Inflammatory macrophage treated with lipopolysaccharide for 4 hours (primary cell): Measurements from ENCODE around the gene EXOSC3.
"Not testable (repeated sequence)": the region's sequence is repeated elsewhere in the genome, so short reads cannot be mapped to it uniquely, and the experiment has no call there.

ENCODE experiments used
- DNase-seq: peaks from one replicate; pipeline ENCODE4 v3.0.0-alpha.2; 2020

EXOSC3 gene

GRCh38 chr9:37775216-37775919 is 9.5 kb downstream of the EXOSC3 start:
- no peak for DNase-seq

DNA sequence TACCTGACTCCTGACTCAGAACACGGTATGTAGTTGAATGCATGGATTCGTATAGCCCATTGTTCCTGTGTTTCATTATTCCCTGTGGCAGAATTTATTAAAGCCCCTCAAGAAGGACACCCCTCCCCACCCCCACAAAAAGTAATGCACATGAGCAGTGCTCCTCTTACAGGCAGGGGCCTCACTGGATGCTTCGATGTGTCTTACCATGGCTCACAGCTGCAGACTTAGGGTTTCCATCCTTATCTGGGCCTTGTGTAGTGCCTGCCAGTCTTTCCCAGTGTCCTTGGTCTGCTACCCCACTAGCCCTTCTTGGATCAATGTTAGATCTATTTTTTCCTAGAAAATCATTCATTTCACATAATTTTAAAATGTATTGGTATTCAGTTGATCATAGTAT is 14.9 kb downstream of the EXOSC3 start:
- DNase-seq = no peak

DNA sequence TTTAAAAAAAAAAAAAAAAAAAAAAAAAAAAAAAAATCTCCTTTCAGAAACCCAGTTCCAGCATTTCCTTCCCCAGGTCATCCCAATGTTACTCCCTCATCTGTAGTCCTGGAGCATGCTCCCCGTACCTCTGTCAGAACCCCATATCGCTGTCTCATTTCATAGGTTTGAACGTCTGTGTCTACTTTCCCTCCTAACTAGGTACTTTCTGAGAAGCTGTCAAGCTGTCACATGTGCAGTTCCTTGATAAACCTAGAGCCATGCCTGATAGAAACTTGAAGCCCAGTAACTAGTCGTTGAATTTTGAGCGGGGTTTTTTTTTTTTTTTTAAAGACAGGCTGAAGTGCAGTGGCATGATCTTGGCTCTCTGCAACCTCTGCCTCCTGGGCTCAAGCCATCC is 15.6 kb downstream of the EXOSC3 start:
- no peak for DNase-seq

GRCh38 chr9:37765263-37765662 is 19.6 kb downstream of the EXOSC3 start:
- not testable (repeated sequence) for DNase-seq

- DNase-seq = no peak
These were observed 23.4 kb downstream of the EXOSC3 start for GRCh38 chr9:37761511-37761910.

DNA sequence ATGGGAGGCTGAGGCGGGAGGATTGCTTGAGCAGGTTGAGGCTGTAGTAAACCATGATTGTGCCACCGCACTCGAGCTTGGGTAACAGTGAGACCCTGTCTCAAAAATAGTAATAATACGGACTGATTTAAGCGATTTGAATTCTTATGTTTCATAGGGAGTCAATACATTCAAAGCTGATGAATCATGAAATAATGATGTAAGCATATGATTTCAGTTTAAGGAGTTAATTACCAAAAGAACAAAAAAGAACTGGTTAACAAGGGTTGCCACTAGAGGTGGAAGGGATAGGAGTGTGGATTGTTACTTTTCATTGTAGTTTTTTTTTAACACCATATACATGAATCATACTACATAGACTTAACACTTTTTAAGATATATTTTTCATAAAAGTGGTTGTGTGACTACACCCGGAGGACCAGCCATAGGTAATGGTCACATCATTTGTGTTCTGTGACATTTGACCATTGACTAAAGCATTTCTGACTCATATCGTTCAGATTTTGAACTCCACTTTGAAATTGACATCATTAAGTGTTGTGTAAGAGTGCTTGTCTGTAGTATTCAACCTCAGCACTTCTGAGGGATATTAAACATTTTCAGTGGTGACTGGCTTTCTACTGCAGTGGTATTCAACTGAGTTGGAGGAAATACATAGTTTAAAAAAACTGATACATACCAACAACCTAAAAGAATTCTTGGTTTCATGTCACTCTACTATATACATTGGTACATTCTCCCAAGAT is 24.3 kb downstream of the EXOSC3 start:
- DNase-seq = peak; percentile 15

- no peak for DNase-seq
These were observed 26.1 kb downstream of the EXOSC3 start for GRCh38 chr9:37758747-37759146.

DNA sequence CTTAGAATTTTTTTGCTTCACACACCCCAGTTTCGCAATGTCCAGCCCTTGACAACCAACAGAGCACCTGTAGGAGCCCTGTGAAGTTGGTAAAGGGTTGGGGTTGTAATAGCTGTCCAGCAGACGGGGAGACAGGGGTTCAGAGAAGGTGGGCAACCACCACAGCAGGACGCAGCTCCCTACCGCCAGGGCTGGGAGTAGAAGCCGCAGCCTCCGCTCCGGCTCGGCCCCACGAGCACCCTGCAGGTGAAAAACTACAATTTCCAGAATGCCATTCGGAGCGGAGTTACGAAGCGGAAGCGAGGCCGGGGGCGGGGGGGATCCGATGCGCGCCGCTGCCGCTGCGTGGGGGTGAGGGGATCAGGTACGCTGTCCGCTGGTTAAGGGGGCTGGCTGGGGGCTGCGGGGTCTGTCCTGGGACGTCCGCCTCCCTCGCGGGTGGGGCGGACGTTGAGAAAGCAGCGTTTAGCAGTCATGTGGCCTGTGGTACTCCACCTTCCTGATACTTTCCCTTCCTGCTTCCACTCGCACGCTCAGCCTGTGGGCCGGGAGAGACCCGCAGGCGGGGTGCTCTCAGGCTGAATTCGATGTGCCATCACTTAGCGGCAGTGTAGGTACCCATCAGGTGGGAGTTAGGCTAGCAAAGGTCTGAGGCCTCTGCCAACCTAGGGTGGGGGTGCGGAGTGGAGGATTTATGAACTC is 31.2 kb downstream of the EXOSC3 start, which contains the start of gene TRMT10B:
TRMT10B (plus strand) TSS at position 317 of the 702 bp plus-strand sequence. CDS start 8,127 bp downstream, outside the sequence.
- DNase-seq = peak; percentile 72

DNA sequence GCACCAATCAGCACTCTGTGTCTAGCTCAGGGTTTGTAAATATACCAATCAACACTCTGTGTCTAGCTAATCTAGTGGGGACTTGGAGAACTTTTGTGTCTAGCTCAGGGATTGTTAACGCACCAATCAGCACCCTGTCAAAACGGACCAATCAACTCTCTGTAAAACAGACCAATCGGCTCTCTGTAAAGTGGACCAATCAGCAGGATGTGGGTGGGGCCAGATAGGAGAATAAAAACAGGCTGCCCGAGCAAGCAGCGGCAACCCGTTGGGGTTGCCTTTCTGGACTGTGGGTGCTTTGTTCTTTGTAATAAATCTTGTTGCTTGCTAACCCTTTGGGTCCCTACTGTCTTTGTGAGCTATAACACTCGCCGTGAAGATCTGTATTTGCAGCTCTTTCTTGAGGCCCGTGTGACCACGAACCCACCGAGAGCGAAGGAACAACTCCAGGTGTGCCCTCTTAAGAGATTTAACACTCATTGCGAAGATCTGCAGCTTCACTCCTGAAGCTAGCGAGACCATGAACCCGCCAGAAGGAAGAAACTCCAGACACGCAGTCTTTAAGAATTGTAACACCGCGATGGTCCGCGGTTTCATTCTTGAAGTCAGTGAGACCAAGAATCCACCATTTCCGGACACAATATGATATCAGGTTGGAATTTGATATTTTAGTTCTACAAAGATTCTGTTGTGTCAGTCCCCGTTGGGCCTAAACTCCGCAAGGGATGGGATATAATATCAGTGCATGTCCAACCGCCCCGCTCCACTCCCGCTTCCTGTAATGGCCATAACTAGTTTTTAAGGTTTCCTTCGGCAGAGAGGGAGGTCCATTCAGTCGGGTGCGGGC is 32.0 kb downstream of the EXOSC3 start:
- DNase-seq = no peak

GRCh38 chr9:37752112-37752511 is 32.8 kb downstream of the EXOSC3 start:
- DNase-seq = not testable (repeated sequence)

DNA sequence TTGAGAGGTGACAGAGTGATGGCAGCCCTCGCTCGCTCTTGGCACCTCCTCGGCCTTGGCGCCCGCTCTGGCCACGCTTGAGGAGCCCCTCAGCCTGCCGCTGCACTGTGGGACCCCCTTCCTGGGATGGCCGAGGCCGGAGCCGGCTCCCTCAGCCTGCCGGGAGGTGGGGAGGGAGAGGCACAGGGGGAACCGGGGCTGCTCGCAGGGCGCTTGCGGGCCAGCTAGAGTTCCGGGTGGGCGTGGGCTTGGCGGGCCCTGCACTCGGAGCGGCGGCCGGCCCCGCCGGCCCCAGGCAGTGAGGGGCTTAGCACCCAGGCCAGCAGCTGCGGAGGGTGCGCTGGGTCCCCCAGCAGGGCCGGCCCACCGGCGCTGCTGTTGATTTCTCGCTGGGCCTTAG is 33.2 kb downstream of the EXOSC3 start:
- not testable (repeated sequence) for DNase-seq

GRCh38 chr9:37751186-37751585 is 33.7 kb downstream of the EXOSC3 start:
- DNase-seq = no peak

DNA sequence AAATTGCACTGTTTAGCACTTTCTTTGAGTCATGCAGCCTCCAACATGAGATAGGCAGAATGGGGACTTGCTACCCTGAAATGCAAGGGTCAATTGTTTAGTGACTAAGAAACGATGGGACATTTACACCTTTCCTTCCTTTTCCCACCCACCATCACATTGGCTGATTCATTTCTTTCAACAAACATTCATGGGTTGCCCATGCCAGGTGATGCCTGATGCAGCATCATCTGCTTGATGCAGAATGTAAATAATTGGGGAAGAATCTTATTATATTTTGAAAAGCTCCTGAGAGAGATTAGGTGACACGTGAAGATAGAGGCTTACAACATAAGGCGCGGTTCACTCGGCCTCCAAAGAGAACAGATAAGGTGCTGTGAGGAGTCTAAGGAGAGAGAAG is 35.7 kb downstream of the EXOSC3 start:
- no peak for DNase-seq

DNA sequence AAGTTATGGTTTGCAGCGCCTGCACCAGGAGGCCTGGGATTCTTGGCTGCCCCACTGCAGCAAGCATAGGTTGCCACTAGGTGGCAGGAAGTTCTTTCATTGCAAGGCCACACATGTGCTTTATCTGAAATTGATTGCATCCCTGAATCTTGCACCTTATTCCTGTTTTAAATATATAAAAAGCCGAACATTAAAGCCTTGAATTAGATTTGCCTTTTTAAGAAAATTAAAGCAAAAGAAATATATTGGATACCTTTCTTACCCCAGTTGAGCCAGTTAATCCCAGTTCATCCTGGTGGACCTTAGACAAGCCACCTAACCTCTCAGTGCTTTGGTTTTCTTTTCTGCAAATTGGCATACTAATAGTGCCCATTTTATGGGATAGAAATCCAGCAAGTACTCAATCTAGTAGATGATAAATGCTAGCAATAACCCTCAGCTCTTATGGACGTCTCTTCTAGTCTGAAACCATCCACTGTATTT is 37.6 kb downstream of the EXOSC3 start:
- DNase-seq = peak; percentile 52

DNA sequence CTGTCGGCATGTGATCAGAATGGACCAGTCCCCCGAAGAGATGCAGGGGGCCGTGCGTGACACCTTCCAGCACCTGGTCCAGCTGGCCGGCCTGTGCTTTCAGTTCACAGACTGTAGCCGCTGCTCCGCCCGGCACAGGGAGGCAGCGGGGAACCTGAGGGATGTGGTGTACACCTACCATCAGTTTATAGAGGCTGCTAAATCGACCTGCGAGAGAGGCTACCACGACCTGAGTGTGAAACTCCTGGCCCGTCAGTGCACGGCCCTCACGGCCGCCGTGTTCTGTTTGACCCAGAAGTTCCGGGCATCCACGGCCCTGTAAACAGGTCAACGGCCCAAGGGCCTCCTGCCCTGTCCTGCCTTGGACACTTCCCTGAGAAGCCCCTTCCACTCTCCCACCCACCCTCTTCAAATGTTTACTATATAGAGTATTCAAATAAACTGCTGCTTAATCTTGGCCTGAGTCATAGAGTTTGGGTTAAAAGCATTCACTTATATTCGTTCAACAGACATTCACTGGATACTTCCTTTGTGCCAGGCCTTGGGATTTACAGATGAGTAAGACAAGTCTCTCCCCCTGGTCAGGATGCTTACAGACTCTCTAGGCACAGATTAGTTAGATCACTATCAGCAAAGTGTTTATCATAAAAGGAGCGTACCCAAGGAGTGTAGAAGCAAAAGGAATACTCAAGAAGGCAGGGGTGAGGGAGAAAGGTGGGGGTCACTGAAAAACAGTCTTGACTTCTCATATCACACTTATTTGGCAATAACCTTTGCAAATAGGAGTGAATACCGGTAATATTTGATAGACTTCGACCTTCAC is 38.2 kb downstream of the EXOSC3 start:
- no peak for DNase-seq

- DNase-seq = no peak
These were observed 38.9 kb downstream of the EXOSC3 start for GRCh38 chr9:37745970-37746369.

GRCh38 chr9:37740631-37741328 is 44.1 kb downstream of the EXOSC3 start:
- DNase-seq = no peak

GRCh38 chr9:37740128-37740527 is 44.7 kb downstream of the EXOSC3 start:
- DNase-seq = no peak

- no peak for DNase-seq
These were observed 45.6 kb downstream of the EXOSC3 start for GRCh38 chr9:37739222-37739621.

DNA sequence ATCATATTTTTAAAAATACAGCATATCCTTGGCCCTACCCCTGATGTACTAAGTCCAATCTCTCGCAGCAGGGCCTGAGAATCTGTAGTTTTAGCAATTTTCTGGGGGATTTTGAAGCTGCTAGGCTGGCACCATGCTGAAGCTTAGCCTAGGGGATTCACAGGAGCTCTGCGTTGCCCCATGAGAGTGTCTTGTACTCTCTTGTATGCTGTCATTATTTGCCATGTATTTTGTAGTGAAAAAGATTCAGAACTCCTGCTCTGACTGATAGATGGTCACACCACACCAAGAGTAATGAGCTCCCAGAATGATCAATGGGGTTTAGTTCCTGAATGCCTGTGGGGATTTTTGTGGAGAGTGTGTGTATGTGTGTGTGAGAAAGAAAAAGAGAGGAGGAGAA is 51.9 kb downstream of the EXOSC3 start:
- DNase-seq = no peak
